ENCODE data around the gene TBC1D5. TPM values are rescaled to one million over a fixed set of nuclear protein-coding genes. Genes with fewer than 3 reads are reported as not detected.

Gene TBC1D5
- total and polyA plus RNA-seq, 2 of the 8 experiments (the other 6 are each of a cell fraction or from before 2014, with no cell fraction given) = 11.0 to 22.9 TPM

GRCh38 chr3:17456650-17457049 is 285.8 kb downstream of the TBC1D5 start:
- FAIRE-seq = no peak
- Histone ChIP-seq H4K20me1 (replicated peaks in 1 of 2; ENCODE audit: control insufficient read depth in 1 of 2, insufficient read depth in 2 of 2, low read length in 2 of 2) (no peaks in the 10 kb centered on the region), H2BK5ac (ENCODE audit: low read depth, low read length) (no peak overlapping the region), H2AFZ (ENCODE audit: low read length) (no peak overlapping the region), H3K23ac (ENCODE audit: insufficient read length) (no peak overlapping the region), H3K4me2 (ENCODE audit: insufficient read depth in 1 of 2, low read depth in 2 of 2, low read length in 2 of 2) (no peak overlapping the region), H4K8ac (ENCODE audit: extremely low read depth, insufficient read depth, low read length) (no peak overlapping the region), H4K91ac (replicated peaks; ENCODE audit: insufficient read length, low read length) (no peak overlapping the region), H2BK15ac (ENCODE audit: low read length) (no peak overlapping the region), H4K5ac (ENCODE audit: insufficient read length, low read depth, low read length) (no peak overlapping the region), H3K23me2 (ENCODE audit: low read depth, low read length) (no peaks in the 10 kb centered on the region), H3K9ac (replicated peaks in 1 of 4; ENCODE audit: extremely low read depth in 1 of 4, low read depth in 3 of 4, low read length in 3 of 4) (no peak overlapping the region), H3K56ac (replicated peaks; ENCODE audit: insufficient read length, low read depth, low read length) (no peak overlapping the region), H3K36me3 (ENCODE audit: control insufficient read depth in 2 of 4, insufficient read depth in 4 of 4, low read length in 3 of 4) (no peaks in the 10 kb centered on the region), H3K4me3 (ENCODE audit: extremely low read depth in 1 of 4, insufficient read depth in 2 of 4, low read depth in 3 of 4, low read length in 4 of 4) (no peak overlapping the region), H2AK5ac (ENCODE audit: low read depth, low read length) (no peak overlapping the region), H3K79me2 (ENCODE audit: control insufficient read depth in 1 of 2, insufficient read depth in 2 of 2, low read length in 2 of 2) (no peaks in the 10 kb centered on the region), H3K14ac (ENCODE audit: insufficient read length) (no peak overlapping the region), H2BK12ac (ENCODE audit: low read depth, low read length) (no peak overlapping the region), H3K4me1 (replicated peaks in 1 of 4; ENCODE audit: control insufficient read depth in 3 of 4, insufficient read depth in 4 of 4, low read length in 3 of 4) (no peaks in the 10 kb centered on the region), H2BK20ac (ENCODE audit: low read length) (no peak overlapping the region), H3K9me3 (ENCODE audit: insufficient read depth in 2 of 2, low read depth in 1 of 2, low read length in 1 of 2) (no peaks in the 10 kb centered on the region), H3K4ac (replicated peaks; ENCODE audit: insufficient read length, low read depth, low read length) (no peak overlapping the region), H3K27ac (ENCODE audit: low read depth, low read length) (no peak overlapping the region), H3K18ac (ENCODE audit: extremely low read depth, low read length) (no peak overlapping the region), H3K79me1 (ENCODE audit: low read depth, low read length) (no peaks in the 10 kb centered on the region), H3K27me3 (replicated peaks in 1 of 4; ENCODE audit: control insufficient read depth in 3 of 4, extremely low read depth in 1 of 4, insufficient read depth in 3 of 4, low read length in 3 of 4) (no peaks in the 10 kb centered on the region), H2BK120ac (replicated peaks; ENCODE audit: low read depth, low read length) (no peak overlapping the region)
- no peak for DNase-seq (ENCODE audit: low read depth in 1 of 2, low spot score in 2 of 2)
- WGBS, 2 experiments (ENCODE audit: extremely low coverage in 1 of 2, insufficient coverage in 1 of 2, insufficient read length in 1 of 2, insufficient replicate concordance in 2 of 2, low coverage in 1 of 2, low lambda C conversion rate in 2 of 2, missing lambda C conversion rate in 1 of 2) = 87% methylated on average over 1 of the region's 1 CpG; no CpG with 5 or more reads in 1 of the 2 experiments
- CTCF ChIA-PET (ENCODE audit: partially characterized antibody) = no interaction called here
- POLR2A ChIA-PET (ENCODE audit: partially characterized antibody) = no interaction called here
- TF ChIP-seq ATF3 (IDR thresholded peaks at IDR 0.05; ENCODE audit: insufficient read depth, low read depth, low read length) (no peak), CTCF (IDR thresholded peaks at IDR 0.05; ENCODE audit: control extremely low read depth in 1 of 3, insufficient read depth in 1 of 3, low read depth in 1 of 3, low read length in 3 of 3) (no peak), HDAC6 (IDR thresholded peaks at IDR 0.05; ENCODE audit: low read depth, low read length) (no peak), PHF8 (conservative IDR thresholded peaks at IDR 0.05; ENCODE audit: low read depth, low read length) (no peak), POLR2A (IDR thresholded peaks at IDR 0.05; ENCODE audit: control extremely low read depth in 1 of 2, low read depth in 2 of 2, low read length in 2 of 2) (no peak), HDAC2 (IDR thresholded peaks at IDR 0.05; ENCODE audit: borderline replicate concordance in 1 of 2, low read depth in 2 of 2, low read length in 2 of 2) (no peak), CBX5 (IDR thresholded peaks at IDR 0.05; ENCODE audit: low read depth, low read length) (no peak), USF2 (IDR thresholded peaks at IDR 0.05; ENCODE audit: low read length) (no peak)
